ENCODE data around the gene EIF5B. TPM values are rescaled to one million over a fixed set of nuclear protein-coding genes. Genes with fewer than 3 reads are reported as not detected.
"Not testable (repeated sequence)": the region's sequence is repeated elsewhere in the genome, so short reads cannot be mapped to it uniquely, and the experiment has no call there.

The EIF5B gene
- total RNA-seq, 1 donor from 2014 or later, result 58.2 TPM

DNA sequence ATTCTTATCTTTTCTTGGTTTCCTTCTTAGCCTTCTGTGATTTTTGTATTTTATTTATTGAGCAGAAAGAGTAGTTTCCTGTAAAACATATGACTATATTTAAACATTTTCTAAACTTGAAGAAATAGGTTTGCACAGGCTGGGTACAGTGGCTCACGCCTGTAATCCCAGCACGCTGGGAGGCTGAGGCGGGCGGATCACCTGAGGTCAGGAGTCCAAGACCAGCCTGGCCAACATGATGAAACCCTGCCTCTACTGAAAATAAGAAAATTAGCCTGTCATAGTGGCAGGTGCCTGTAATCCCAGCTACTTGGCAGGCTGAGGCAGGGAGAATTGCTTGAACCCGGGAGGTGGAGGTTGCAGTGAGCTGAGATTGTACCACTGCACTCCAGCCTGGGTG lies 31.7 kb downstream of the EIF5B start:
- intact Hi-C loops (cut with micrococcal nuclease), result not testable (repeated sequence)

DNA sequence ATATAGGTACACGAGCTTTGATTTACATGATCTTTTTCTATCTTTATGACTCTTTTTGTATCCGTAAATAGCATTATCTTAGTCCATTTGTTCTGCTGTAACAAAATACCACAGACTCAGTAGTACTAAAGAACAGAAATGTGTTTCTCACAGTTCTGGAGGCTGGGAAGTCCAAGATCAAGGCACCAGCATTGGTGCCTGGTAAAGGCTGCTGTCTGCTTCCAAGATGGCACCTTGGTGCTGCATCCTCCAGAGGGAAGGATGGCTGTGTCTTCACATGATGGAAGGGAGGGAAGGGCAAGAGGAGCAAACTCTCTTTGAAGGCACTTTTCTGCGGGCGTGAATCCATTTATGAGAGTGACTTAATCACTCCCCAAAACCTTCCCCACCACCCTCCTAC lies 36.0 kb downstream of the EIF5B start:
- intact Hi-C loops (cut with micrococcal nuclease), result no loop called here

DNA sequence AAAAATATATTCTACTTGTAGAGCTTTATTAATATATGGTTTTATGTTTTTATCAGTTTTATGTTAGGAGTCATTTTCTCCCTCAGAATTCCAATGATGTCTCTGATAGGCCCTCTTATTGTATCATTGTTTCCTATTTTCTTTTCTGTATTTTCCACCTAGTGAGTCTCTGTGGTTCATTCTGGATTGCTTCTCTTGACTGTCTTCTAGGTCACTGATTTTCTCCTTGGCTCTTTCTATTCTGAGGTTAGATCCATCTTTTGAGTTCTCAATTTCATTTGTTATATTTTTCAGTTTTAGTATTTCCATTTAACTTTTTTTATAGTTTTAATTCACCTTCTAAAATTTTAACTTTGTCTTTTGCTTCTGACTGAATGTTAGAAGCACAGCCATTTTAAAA lies 37.6 kb downstream of the EIF5B start:
- intact Hi-C loops (cut with micrococcal nuclease), result no loop called here

DNA sequence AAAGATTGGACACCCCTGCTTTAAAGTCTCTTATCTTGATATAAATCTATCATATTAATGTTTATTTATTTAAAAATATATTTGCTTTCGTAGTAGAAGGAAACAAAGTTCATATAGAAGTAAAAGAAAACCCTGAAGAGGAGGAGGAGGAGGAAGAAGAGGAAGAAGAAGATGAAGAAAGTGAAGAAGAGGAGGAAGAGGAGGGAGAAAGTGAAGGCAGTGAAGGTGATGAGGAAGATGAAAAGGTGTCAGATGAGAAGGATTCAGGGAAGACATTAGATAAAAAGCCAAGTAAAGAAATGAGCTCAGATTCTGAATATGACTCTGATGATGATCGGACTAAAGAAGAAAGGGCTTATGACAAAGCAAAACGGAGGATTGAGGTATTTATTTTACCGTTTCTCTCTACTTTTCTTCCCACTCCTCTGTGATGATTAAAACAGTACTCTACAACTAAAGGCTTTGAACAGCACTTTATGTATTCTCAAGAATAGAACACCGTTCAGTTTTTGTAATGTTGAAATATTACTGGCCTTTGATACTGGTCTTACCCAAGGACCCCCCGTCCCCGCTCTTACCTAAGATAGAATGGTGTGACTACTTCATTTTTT lies 39.2 kb downstream of the EIF5B start:
- intact Hi-C loops (cut with micrococcal nuclease), result no loop called here

DNA sequence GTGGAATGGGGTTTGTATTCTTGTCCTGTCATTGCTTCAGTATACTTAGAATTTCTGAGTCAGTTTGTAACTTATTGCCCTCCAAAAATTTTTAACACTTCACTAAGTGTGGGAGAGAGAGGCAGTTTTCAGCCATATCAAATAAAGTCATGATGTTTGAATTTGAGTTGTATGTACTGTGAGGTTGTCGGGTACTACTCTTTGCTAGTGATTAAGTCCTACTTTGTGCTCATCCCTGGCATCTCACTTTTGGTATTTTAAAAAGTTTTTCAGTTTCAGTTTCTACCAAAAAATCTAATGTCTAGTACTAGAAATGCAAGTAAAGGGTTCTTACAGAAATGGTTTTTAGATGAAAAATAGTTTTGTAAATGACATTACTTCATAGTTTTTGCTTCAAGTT lies 40.7 kb downstream of the EIF5B start:
- intact Hi-C loops (cut with micrococcal nuclease), result no loop called here

DNA sequence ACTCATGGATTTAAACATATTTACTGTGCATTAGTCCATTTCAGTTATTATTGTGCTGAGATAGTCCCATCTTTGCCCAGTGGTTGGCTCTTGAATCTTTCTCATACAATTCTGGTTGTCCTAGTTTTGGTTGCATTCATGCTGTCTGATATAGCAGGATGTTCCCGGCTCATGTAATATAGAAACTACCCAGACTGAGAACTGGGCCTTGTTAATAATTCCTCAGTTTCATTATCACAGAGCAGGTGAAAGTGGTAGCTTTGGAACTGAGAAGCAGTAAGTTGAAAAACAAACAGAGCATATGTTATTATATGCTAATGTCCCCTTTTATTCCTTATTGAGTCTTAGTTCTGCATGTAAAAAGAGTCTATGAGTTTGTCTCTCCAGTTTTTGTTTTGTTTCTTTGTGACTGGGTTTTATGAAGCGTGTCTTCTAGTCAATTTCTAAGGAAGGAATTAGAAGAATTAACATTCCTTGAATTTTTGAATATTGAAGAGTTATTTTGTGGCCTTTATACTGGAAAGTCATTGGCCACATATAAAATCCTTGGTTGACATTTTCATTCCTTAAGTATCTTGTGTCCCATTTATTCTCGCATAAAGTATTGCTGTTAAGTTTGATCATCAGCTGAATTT lies 43.3 kb downstream of the EIF5B start:
- intact Hi-C loops (cut with micrococcal nuclease), result no loop called here

DNA sequence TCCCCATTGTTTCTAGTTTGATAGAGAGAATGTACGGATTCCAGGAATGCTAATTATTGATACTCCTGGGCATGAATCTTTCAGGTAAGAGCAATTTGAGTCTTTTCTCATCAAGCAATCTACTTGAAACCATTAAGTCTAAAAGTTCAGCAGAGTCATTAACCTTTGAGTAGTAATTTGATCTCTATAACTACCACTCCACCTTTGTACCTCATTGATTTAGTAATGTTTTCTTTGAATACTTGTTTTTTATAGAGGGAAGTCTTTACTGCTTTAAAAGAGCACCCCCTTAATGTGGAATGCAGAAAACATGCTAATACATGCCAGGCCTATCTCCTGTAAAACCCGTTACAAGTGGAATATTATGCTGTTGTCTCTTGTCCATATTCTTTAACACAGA lies 45.0 kb downstream of the EIF5B start:
- intact Hi-C loops (cut with micrococcal nuclease), result no loop called here

DNA sequence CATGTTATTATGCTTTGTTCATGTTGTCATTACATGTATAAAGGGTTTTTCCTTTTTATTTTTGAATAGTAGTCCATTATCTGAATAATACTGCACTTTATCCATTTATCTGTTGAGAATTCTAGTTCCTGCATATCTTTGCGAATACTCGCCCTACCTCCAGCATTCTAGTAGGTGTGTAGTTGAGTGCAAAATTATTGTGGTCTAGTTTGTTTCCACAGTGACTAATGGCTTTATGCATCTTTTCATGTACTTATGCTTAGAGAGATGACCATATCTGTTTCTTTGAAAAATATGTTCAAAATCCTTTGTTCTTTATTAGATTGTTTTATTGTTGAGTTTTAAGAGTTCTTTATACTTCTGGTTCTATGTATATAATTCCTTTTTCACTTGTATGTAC lies 48.8 kb downstream of the EIF5B start:
- intact Hi-C loops (cut with micrococcal nuclease), result no loop called here

DNA sequence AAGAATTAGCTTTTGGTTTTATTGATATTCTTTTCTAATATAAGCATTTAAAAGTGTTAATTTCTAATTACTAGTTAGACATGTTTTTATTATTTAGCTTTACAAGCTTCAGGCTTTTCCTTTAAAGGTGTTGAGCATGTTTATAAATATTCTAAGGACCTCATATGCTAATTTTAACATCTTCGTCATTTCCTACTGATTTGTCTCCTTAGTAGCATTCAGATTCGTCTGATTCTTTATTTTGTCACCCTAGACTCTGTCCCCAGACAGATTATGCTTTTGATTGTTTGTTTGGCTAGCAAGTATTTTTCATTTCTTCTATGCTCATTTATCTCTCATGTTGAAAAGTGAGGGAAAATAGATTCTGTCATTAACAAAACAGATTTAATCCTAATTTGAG lies 51.7 kb downstream of the EIF5B start:
- intact Hi-C loops (cut with micrococcal nuclease), result no loop called here

DNA sequence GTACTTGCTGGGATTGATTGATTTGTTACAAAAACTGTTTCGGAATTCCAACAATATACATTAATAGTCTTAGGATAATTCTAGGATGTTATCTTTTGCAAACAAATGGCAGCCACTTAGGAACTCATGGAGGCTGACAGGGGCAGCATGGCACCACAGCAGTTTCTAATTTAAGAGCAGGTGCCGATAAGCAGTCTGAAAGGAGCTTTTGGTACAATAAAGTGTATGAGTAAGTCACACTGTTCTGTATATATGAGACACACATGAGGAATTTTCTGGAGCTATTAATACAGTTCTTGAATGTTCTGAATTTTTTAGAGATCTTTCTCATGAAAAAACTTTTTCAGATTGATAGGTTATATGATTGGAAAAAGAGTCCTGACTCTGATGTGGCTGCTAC lies 52.2 kb downstream of the EIF5B start:
- intact Hi-C loops (cut with micrococcal nuclease), result no loop called here

DNA sequence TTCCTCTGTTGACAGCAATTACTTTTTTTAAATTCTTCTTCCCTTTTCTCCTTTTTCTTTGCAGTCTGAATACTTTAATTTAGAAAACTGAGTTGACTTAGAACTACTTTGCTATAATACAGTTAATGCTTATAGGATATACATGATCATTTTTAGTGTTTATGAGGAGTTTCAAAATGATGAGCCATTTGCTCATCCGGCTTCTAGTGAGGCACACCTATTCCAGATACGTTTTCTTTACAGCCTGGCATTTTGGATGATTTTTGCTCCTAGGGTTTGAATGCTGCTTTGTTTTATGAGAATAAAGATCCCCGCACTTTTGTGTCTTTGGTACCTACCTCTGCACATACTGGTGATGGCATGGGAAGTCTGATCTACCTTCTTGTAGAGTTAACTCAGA lies 52.8 kb downstream of the EIF5B start:
- intact Hi-C loops (cut with micrococcal nuclease), result no loop called here

DNA sequence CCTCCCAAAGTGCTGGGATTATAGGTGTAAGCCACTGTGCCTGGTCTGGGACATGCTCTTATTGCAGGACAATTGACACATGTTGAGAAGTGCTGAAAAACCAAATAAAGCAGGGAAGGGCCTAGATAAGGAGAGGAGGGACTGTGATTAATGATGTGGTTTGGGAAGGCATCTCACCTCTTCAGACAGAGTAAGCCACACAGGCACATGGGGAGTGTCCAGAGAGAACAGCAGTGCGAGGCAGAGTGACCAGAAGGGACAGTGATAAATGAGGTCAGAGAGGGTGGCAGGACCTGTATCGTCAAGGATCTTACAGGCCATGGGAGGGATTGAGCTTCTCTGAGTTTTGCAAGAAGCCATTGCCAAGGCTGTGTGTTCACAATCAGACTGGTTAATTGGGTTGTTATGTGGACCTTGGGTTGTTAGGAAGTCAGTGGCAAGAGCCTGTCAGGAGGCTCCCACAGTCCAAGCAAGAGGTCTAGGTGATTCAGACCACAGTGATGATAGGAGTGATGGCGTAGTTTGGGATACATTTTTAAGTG lies 58.5 kb downstream of the EIF5B start:
- intact Hi-C loops (cut with micrococcal nuclease), result no loop called here

DNA sequence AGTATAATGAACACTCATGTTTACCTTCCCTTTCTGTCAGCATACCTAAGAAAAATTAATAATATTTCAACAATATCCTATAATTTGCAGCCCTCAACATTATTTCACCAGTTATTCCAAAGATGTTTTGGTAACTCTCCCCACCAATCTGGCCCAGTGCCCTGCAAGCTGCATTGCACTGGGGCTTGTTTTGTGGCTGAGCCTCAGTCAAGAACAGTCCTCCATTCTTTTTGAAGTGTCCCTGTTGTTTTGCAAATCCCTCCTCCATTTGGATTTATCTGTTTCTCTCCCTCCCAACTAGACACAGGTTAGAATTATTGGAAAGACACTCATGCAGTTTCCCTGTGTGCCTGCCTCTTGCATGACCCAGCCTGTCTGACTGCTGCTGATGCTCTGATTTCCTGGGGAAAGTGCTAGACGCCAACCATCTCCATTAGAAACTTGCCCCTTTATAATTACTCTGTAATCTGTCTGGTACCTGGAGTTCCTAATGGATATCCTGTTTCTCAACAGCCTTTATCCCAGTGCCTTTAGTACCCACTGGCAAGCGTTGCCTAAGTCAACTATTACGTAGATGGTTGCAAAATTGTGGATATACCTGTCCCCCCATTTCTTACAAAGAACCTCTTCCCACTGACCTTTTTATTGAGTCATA lies 60.2 kb downstream of the EIF5B start:
- intact Hi-C loops (cut with micrococcal nuclease), result no loop called here

DNA sequence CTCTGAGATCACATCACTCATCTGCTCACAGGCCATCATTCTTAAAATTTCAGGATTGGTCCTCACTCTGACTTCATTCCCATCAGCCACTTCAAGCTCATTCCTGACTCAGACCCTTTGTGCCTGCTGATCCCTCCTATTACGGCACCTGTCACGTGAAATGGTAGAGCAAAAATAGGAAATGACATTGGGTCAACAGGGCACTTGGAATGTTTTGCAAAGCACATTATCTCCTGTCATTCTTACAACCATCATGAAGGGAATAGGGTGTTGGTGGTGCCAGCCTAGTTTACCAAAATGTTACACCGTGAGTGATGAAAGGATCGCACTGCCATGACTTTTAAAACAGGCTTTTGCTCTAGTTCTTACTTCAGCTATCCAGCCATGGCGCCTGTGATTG lies 61.1 kb downstream of the EIF5B start:
- intact Hi-C loops (cut with micrococcal nuclease), result no loop called here

DNA sequence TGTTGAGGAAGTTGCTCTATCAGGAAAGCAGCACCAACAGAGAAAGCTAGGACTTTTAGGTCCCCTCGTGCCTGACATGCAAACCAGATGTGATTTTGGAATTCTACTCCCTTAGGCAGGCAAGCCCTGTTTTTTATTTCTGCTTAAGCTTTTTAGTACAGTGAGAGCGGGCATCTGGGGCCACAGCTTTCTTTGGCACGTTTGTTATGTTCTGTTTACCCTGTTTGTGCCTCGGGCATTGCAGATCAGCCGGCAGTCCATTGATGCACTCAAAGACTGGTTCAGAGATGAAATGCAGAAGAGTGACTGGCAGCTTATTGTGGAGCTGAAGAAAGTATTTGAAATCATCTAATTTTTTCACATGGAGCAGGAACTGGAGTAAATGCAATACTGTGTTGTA lies 61.9 kb downstream of the EIF5B start:
- intact Hi-C loops (cut with micrococcal nuclease), result no loop called here

DNA sequence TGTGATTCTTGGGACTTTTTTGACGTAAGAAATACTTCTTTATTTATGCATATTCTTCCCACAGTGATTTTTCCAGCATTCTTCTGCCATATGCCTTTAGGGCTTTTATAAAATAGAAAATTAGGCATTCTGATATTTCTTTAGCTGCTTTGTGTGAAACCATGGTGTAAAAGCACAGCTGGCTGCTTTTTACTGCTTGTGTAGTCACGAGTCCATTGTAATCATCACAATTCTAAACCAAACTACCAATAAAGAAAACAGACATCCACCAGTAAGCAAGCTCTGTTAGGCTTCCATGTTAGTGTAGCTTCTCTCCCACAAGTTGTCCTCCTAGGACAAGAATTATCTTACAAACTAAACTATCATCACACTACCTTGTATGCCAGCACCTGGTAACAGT lies 62.6 kb downstream of the EIF5B start:
- intact Hi-C loops (cut with micrococcal nuclease), result no loop called here

DNA sequence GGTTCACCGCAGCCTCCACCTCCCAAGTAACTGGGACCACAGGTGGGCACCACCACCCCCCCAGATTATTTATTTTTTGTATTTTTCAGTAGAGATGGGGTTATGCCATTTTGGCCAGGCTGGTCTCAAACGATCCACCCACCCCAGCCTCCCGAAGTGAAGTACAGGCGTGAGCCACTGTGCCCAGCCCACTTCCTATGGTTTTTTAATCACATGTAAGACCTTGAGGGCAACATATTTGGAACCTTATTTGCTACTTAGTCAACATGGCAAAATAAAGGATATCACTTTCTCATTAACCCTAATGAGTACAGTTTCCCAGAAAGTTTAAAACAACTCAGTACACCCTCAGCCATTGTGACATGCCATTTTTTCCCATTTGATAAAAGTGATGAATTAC lies 64.7 kb downstream of the EIF5B start:
- intact Hi-C loops (cut with micrococcal nuclease), result no loop called here

DNA sequence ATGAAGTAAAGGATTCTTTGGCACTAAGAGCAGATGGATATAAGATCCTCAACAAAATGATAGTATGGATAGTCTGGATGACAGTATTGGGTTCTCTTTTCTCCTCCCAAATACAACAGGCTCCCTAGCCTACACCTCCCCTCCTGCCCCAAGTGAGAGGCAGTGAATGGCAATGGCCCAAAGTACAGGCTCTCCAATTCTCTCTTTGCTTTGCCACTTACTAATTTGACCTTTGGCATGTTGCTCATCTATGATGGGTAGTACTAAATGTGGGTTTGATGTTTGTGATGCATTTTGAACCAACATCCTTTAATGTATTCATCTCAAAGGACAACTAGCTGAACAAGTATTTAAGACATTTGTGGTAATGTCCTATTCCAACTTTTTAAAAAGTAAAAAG lies 65.9 kb downstream of the EIF5B start:
- intact Hi-C loops (cut with micrococcal nuclease), result no loop called here

DNA sequence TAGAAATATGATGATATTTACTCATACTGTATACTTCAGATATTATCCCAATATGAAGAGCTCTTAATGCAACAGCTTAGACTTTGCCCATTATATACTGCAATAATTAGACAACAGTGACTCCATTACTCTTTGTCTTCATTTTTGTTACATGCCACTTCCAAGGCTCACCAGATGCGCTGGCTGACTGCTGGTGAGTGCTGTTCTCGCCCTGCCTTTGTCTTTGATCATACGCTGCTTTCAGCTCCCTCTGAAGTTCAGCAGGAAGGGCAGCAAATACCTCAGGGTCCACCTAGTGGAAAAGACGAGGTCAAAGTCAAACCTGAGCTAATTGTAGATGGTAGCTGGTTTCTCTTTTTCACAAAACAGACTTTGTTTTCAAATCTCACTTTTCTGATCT lies 66.3 kb downstream of the EIF5B start:
- intact Hi-C loops (cut with micrococcal nuclease), result no loop called here

DNA sequence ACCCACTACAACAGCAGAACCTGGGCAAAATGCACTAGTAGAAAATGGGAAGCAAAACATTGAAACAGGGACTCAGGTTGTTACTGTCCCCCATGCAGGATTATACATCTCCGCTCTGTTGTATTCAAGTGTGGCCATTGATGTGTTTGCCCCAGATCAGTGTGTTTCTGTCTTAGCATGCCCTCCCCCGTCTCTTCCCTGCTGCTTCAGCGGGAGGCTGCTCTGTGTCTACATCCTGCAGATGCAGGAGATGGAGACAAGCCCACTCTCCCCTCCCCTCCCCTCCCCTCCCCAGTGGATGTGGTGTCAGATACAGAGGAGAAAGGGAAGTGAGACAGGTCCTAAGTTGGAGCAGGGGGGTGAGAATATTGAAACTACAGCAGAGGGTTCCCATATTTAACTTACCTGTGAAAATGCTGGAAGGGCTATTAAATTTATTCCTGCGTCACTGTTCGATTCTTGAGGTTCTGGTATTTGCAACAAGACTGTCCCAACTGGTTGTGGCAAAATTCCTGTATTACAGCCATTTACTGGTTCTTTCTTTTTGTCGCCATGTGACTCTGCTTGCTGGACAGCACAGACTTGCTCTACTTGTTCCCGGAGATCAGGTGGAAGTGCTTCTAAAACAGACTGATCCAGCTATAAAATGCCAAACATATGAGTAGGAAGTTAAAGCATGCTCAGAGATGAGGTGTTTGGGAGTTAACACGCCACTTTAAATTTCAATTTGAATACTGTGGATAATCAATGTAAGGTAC lies 67.0 kb downstream of the EIF5B start:
- intact Hi-C loops (cut with micrococcal nuclease), result no loop called here

DNA sequence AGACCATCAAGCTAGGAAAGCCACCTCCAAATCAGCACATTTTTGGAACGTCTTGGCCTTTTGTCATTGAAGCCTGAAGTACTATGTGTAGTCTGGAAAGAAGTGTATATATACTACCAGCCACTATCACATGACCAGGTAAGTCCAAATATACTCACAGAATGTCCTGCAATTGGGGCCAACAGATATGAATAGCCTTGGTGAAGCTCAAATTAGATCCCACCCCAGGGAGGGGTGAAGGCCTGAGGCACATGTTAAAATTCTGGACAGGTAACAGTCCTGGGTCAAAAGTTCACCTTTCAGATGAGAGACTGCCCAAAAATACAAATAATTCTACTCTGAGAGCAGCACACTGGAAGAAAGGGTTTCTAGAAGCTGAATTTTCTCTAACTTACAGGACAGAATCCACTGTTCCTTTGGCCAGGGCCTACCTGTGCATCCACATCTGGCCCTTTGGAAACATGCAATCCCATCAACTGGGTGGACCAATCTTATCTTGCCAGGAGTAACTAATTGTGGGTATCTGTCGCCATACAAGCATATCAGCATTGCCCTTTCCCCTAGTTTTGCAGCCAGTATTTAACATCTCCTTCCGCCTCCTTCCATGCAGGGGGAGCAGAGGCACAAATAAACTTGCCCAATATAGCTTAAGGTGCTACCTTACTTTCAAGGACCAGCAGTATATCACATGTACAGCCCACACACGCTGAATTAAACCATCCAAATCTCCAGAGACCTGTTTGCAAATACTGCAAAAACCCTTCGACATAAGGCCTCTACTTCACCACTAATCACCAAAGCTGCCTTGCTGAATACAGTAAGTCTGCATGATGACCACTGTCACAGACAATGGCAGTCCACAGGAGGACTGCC lies 67.8 kb downstream of the EIF5B start:
- intact Hi-C loops (cut with micrococcal nuclease), result no loop called here
